IPS-11a (cell line): Measurements from ENCODE around the gene TRRAP.

Experiments used
- H3K4me3 ChIP-seq: one replicate; pipeline ENCODE4 v1.5.1; 2013; ENCODE audit warnings: low read depth, low read length, control low read depth

The TRRAP gene

GRCh38 chr7:98985406-98985805, 107.1 kb downstream of the TRRAP start:
- no peak overlapping the region for H3K4me3 ChIP-seq

- H3K4me3 ChIP-seq = no peak overlapping the region
Measured at GRCh38 chr7:98985945-98986344, 107.6 kb downstream of the TRRAP start.

- H3K4me3 ChIP-seq = no peak overlapping the region
Measured at GRCh38 chr7:98988641-98989040, 110.3 kb downstream of the TRRAP start.

- H3K4me3 ChIP-seq = no peak overlapping the region
Measured at GRCh38 chr7:98990356-98990755, 112.0 kb downstream of the TRRAP start.

- no peak overlapping the region for H3K4me3 ChIP-seq
Measured at GRCh38 chr7:98991141-98991540, 112.8 kb downstream of the TRRAP start.

- H3K4me3 ChIP-seq = no peak overlapping the region
Measured at GRCh38 chr7:98992076-98992475, 113.7 kb downstream of the TRRAP start.

- H3K4me3 ChIP-seq = no peak overlapping the region
Measured at GRCh38 chr7:98993024-98993897, 114.9 kb downstream of the TRRAP start.

- H3K4me3 ChIP-seq = no peak overlapping the region
Measured at GRCh38 chr7:98994046-98994944, 116.0 kb downstream of the TRRAP start.

- H3K4me3 ChIP-seq = no peak overlapping the region
Measured at GRCh38 chr7:98995111-98995510, 116.8 kb downstream of the TRRAP start.

- no peak overlapping the region for H3K4me3 ChIP-seq
Measured at GRCh38 chr7:98995523-98996149, 117.3 kb downstream of the TRRAP start.

- H3K4me3 ChIP-seq = no peak overlapping the region
Measured at GRCh38 chr7:98996150-98996552, 117.8 kb downstream of the TRRAP start.

- H3K4me3 ChIP-seq = no peak overlapping the region
Measured at GRCh38 chr7:98997846-98998245, 119.5 kb downstream of the TRRAP start.

- no peak overlapping the region for H3K4me3 ChIP-seq
Measured at GRCh38 chr7:98998821-98999725, 120.7 kb downstream of the TRRAP start.

GRCh38 chr7:99000196-99000903, 122.0 kb downstream of the TRRAP start:
- no peak overlapping the region for H3K4me3 ChIP-seq

- no peak overlapping the region for H3K4me3 ChIP-seq
Measured at GRCh38 chr7:99000904-99001465, 122.7 kb downstream of the TRRAP start.

GRCh38 chr7:99001482-99002147, 123.3 kb downstream of the TRRAP start:
- no peak overlapping the region for H3K4me3 ChIP-seq

GRCh38 chr7:99002148-99002826, 124.0 kb downstream of the TRRAP start:
- H3K4me3 ChIP-seq = no peak overlapping the region

- no peak overlapping the region for H3K4me3 ChIP-seq
Measured at GRCh38 chr7:99002827-99003212, 124.5 kb downstream of the TRRAP start.
